ENCODE measurements around the gene TGFBR1. TPM values are rescaled to one million over a fixed set of nuclear protein-coding genes. Genes with fewer than 3 reads are reported as not detected.
"Not testable (repeated sequence)": the region's sequence is repeated elsewhere in the genome, so short reads cannot be mapped to it uniquely, and the experiment has no call there.

The TGFBR1 gene
- total RNA-seq, 2 experiments from 2014 or later: 57.4 to 58.5 TPM

DNA sequence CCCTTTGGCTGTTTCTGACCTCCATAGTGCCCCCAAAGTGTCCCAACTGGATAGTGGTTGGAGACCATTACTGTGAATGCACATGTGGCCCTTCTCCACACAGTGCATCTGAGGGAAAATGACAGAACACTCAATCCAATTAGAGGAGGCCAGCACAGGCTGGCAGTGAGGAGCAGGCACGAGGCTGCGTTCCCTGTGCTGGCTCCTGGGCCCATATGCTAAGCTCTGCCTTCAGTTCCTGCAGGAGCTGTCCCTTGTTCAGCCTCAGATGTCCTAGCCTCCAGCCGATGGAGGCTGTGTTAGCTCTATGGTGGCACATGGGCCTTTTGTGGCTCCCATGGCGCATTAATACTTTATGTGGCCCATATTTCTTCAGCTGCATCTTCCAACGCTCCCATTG is 81.0 kb downstream of the TGFBR1 start:
- H3K36me3 Mint-ChIP-seq (ENCODE audit: low read depth): no peaks in the 10 kb centered on the region
- H3K27me3 Mint-ChIP-seq: peaks cover 20% of the 10 kb centered on the region
- ChIA-PET CTCF (interaction anchor here (0.6 to 6.0 kb wide), 11 partner anchors 11 to 1139 kb away, joined by 3 to 38 read pairs (median 4); partner anchors contain the start of genes ALG2 and SEC61B), POLR2A (interaction anchor here (2.3 to 2.4 kb wide), 2 partner anchors 11 to 36 kb away, joined by 6 to 8 read pairs; partner anchors contain the start of genes ALG2 and SEC61B)
- H3K4me1 Mint-ChIP-seq: peaks cover 31% of the 10 kb centered on the region
- DNase-seq: no peak
- no peak overlapping the region for H3K4me3 Mint-ChIP-seq
- H3K27ac Mint-ChIP-seq: no peak overlapping the region
- no peaks in the 10 kb centered on the region for H3K9me3 Mint-ChIP-seq

DNA sequence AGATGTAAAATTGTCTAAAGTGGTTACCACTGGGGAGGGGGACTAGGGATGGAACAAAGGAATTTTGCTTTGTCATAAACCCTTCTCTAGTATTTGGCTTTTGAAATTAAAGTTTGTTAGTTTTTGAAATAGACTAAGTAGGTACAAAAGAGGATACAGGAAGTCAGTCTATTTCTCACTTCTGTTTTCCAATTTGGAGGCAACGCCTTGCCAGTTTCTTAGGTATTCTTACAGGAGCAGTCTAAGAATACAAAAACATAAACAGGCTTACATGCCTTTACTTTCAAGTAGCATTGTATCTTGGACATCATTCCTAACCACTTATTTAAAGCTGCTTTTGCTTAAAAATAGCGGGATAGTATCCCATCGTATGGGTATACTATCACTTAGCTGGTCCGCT is 82.4 kb downstream of the TGFBR1 start:
- no peak overlapping the region for H3K4me3 Mint-ChIP-seq
- H3K36me3 Mint-ChIP-seq (ENCODE audit: low read depth): no peaks in the 10 kb centered on the region
- CTCF ChIA-PET: interaction anchor here (1.0 to 4.2 kb wide), 5 partner anchors 10 to 1138 kb away, joined by 3 to 34 read pairs (median 5); no protein-coding TSS in a partner anchor
- H3K27me3 Mint-ChIP-seq: peaks cover 29% of the 10 kb centered on the region
- H3K27ac Mint-ChIP-seq: no peak overlapping the region
- POLR2A ChIA-PET: interaction anchor here (2.3 kb wide), 1 partner anchor 35 kb away, joined by 8 read pairs; the partner anchor contains the start of genes ALG2 and SEC61B
- H3K9me3 Mint-ChIP-seq: no peaks in the 10 kb centered on the region
- DNase-seq: no peak
- H3K4me1 Mint-ChIP-seq: peaks cover 18% of the 10 kb centered on the region

DNA sequence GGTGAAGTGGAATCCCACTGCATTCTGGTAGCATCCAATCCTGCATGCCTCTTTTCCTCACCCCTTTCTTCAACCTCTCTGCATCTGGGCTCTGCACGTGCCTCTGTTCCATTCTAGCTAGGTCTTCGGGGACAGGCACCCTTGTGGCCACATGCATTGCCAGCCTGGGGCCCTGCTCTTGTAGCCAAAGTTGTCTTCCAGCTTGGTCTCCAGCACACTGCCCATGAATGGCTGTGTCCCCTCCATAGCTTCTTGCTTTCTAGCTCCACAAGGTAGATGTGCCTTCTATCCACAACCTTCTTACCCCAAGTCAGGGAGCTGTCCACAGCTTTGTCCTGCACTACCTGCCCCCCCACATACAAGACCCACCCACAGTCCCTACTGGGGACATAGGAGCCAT is 84.3 kb downstream of the TGFBR1 start:
- Mint-ChIP-seq H3K36me3 (ENCODE audit: low read depth) (no peaks in the 10 kb centered on the region), H3K27ac (no peak overlapping the region), H3K27me3 (peaks cover 38% of the 10 kb centered on the region), H3K4me3 (no peak overlapping the region), H3K4me1 (peaks cover 12% of the 10 kb centered on the region), H3K9me3 (no peaks in the 10 kb centered on the region)
- DNase-seq: no peak
- POLR2A ChIA-PET: no interaction called here
- CTCF ChIA-PET: interaction anchor here (1.1 to 1.8 kb wide), 2 partner anchors 42 to 214 kb away, joined by 3 to 5 read pairs; no protein-coding TSS in a partner anchor

DNA sequence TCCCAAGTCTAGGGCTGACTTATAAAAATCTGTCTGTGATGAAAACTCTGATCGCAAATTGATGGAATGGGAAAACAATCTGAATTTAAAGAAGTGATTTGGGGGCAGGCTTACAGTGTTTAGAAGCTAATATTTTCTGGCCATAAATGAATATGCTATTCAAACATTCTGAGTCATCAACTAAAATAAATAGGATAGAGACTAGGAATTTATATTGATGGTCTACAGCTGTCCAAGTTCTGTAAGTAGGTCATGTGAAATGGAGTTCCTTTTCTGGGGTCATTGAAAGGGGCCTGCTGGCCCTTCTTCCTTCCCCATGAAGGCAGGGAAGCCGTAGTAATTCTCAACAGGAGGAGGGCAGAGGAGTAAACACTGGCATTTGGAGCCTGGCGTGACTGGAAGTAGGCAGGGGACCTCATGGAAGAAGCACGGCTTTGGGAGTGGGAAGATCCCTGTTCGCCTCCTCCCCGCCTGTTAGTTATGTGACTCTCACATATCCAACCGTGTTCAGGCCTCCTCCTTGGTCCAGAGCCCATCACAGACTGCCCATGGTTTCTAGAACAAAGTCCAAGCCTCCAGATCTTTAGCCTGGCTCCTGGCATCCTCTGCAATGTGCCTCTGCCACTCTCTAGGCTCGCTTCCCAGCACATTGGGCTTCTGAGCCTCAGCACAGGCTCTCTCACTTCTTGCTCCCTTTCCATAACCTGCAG is 85.1 kb downstream of the TGFBR1 start:
- no peaks in the 10 kb centered on the region for H3K9me3 Mint-ChIP-seq
- ChIA-PET CTCF (interaction anchor here (1.1 kb wide), 1 partner anchor 41 kb away, joined by 3 read pairs; no protein-coding TSS in a partner anchor), POLR2A (no interaction called here)
- H3K4me1 Mint-ChIP-seq: peaks cover 10% of the 10 kb centered on the region
- H3K27me3 Mint-ChIP-seq: peaks cover 42% of the 10 kb centered on the region
- no peak for DNase-seq
- H3K27ac Mint-ChIP-seq: no peak overlapping the region
- no peak overlapping the region for H3K4me3 Mint-ChIP-seq
- H3K36me3 Mint-ChIP-seq (ENCODE audit: low read depth): no peaks in the 10 kb centered on the region

DNA sequence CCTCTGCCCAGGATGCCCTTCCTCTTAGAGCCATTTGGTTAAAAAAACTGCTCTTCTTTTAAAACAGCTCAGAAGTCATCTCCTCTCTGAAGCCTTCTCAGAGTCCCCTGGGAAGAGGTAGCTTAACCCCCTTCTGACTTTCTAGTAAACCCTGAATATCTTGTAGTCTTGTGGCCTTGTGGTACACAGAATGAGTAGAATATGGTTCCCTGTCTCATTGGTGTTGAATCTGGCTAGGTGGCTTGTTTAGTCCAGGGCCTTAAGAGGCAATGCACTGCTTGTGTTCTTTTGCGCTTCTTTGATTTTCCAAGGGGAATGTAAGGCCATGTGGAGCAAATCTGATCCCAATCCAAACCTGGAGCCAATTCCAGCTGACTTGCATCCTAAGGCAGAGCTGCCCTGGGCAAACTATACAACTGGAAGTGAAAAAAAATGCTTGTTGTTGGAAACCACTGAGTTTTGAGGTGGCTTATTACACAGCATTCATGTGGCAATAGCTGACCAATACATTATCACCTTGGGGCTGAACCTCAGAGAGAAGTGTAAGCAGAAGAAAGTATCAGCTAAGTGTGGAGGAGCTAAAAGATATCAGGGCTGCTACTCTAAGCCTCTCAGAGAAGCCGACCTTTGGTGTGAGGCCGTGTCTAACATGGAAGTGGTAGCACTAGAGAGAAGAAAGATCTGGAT is 85.8 kb downstream of the TGFBR1 start:
- no peak for DNase-seq
- Mint-ChIP-seq H3K4me3 (no peak overlapping the region), H3K36me3 (ENCODE audit: low read depth) (no peaks in the 10 kb centered on the region), H3K27me3 (peaks cover 43% of the 10 kb centered on the region), H3K4me1 (peaks cover 10% of the 10 kb centered on the region), H3K9me3 (no peaks in the 10 kb centered on the region), H3K27ac (no peak overlapping the region)
- POLR2A ChIA-PET: no interaction called here
- CTCF ChIA-PET: no interaction called here

DNA sequence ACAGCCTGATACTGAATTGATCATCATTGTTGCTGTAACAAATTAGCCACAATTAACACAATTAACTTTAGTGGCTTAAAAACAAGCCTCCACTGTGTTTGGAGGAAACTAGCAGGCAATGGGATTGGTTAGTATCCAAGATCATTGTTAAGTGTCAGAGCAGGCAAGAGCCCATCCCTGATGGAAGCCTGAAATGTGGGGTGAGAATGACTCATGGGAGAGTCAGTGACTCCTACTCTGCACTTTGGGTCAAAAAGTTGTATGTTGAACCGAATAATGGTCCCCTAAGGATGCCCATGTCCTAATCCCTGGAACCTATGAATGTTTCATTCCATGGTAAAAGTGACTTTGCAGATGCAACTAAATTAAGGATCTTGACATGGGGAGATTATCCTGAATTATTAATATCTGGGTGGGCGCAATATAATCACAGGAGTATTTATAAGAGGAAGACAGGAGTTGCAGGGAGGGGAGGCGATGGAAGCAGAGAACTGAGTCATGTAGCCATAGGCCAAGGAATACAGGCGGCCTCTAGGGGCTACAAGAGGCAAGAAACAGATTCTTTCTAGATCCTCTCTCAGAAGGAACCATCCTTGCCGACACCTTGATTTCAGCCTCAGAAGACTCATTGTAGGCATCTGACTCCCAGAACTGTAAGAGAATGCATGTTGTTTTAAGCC is 88.0 kb downstream of the TGFBR1 start:
- Mint-ChIP-seq H3K4me1 (peaks cover 17% of the 10 kb centered on the region), H3K9me3 (no peaks in the 10 kb centered on the region), H3K36me3 (ENCODE audit: low read depth) (no peaks in the 10 kb centered on the region), H3K27me3 (peaks cover 43% of the 10 kb centered on the region), H3K27ac (no peak overlapping the region), H3K4me3 (no peak overlapping the region)
- ChIA-PET POLR2A (no interaction called here), CTCF (interaction anchor here (1.0 kb wide), 1 partner anchor 11 kb away, joined by 3 read pairs; no protein-coding TSS in a partner anchor)
- DNase-seq: no peak

DNA sequence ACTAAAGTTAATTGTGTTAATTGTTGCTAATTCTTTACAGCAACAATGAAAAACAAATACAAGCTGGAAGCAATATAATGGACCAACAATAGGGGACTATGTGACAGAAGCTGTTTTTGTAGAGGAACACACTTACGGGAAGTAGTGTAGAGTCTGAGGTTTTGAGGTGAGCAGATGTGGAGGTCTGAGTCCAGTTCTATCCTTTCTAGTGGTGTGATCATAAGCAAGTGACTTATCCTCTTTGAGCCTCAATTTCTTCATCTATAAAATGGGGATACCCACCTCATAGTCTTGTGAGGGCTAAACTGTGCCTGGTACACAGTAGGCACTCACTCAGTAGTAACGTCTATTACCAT is 88.5 kb downstream of the TGFBR1 start:
- Mint-ChIP-seq H3K9me3 (no peaks in the 10 kb centered on the region), H3K4me3 (no peak overlapping the region), H3K36me3 (ENCODE audit: low read depth) (no peaks in the 10 kb centered on the region), H3K27ac (no peak overlapping the region), H3K4me1 (peaks cover 19% of the 10 kb centered on the region), H3K27me3 (peaks cover 39% of the 10 kb centered on the region)
- POLR2A ChIA-PET: no interaction called here
- no peak for DNase-seq
- CTCF ChIA-PET: interaction anchor here (1.0 kb wide), 1 partner anchor 11 kb away, joined by 3 read pairs; no protein-coding TSS in a partner anchor

DNA sequence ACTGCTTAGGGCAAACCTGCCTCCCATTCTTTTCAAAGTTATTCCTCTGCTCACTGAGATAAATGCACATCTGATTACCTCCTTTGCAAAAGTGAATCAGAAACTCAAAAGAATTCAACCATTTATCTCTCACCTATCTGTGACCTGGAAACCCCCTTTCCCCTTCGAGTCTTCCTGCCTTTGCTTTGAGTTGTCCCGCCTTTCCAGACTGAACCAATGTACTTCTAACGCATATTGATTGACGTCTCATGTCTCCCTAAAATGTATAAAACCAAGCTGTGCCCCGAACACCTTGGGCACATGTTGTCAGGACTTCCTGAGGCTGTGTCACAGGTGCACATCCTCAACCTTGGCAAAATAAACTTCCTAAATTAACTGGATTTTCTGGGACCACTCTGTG is 91.6 kb downstream of the TGFBR1 start:
- H3K4me1 Mint-ChIP-seq: peaks cover 19% of the 10 kb centered on the region
- peaks cover 23% of the 10 kb centered on the region for H3K27me3 Mint-ChIP-seq
- ChIA-PET CTCF (interaction anchor here (0.8 to 6.6 kb wide), 4 partner anchors 11 to 62 kb away, joined by 3 to 34 read pairs (median 5); no protein-coding TSS in a partner anchor), POLR2A (interaction anchor here (2.7 kb wide), 1 partner anchor 11 kb away, joined by 6 read pairs; no protein-coding TSS in a partner anchor)
- H3K4me3 Mint-ChIP-seq; DNase-seq; H3K36me3 Mint-ChIP-seq (ENCODE audit: low read depth); H3K9me3 Mint-ChIP-seq; H3K27ac Mint-ChIP-seq: not testable (repeated sequence)

DNA sequence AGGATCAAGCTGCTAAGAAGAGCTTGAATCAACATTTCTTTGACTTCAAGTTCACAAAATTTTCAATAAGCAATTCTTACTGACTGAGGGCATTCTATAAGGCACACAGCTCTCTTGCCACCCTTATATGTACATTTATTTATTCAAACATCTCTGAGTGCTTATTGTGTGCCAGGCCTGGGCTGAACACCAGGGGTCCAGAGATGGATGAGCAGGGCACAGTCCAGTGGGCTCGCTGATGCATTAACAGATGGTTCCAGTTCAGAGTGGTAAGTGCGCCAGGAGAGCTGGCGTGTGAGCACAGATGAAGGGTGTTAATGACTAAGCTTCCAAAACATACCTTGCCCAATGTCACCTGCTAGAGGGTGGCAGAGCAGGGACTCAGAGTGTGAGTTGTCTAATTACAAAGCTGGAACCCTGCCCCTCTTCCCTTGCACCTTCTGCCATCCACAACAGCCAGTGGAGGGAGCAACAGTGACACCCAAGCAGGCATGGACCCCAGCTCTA is 92.3 kb downstream of the TGFBR1 start:
- Mint-ChIP-seq H3K4me3 (no peak overlapping the region), H3K9me3 (no peaks in the 10 kb centered on the region), H3K36me3 (ENCODE audit: low read depth) (no peaks in the 10 kb centered on the region), H3K4me1 (peaks cover 19% of the 10 kb centered on the region), H3K27me3 (peaks cover 24% of the 10 kb centered on the region), H3K27ac (no peak overlapping the region)
- no peak for DNase-seq
- CTCF ChIA-PET: interaction anchor here (0.6 to 6.6 kb wide), 4 partner anchors 11 to 44 kb away, joined by 3 to 34 read pairs (median 4); no protein-coding TSS in a partner anchor
- POLR2A ChIA-PET: interaction anchor here (0.7 to 2.7 kb wide), 4 partner anchors 12 to 225 kb away, joined by 3 to 6 read pairs (median 4); partner anchors contain the start of genes ALG2 and SEC61B

DNA sequence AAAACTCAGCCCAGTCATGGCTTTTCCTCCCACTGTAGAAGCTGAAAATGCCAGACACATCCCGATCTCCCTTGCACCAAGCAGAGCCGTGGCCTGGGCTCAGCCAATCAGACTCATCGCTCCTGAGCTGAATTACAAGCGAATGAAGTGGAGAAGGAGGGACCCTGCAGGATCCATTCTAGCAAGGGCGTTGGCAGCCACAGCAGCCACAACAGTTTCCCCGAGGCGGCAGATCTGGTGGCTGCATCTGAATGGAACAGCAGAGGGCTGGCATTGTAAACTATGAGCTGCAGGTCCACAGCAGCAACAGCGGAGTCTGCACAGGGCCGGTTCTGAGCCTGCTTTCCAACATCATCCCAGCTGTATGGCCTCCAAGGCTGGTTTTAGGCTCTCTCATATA is 93.1 kb downstream of the TGFBR1 start:
- Mint-ChIP-seq H3K9me3 (no peaks in the 10 kb centered on the region), H3K27ac (no peak overlapping the region), H3K4me1 (peaks cover 19% of the 10 kb centered on the region), H3K36me3 (ENCODE audit: low read depth) (no peaks in the 10 kb centered on the region), H3K27me3 (peaks cover 19% of the 10 kb centered on the region), H3K4me3 (no peak overlapping the region)
- CTCF ChIA-PET: interaction anchor here (0.7 to 6.6 kb wide), 5 partner anchors 12 to 200 kb away, joined by 3 to 34 read pairs (median 3); partner anchors contain the start of gene SEC61B
- no peak for DNase-seq
- POLR2A ChIA-PET: interaction anchor here (0.7 to 2.7 kb wide), 4 partner anchors 12 to 225 kb away, joined by 3 to 6 read pairs (median 4); partner anchors contain the start of genes ALG2 and SEC61B

DNA sequence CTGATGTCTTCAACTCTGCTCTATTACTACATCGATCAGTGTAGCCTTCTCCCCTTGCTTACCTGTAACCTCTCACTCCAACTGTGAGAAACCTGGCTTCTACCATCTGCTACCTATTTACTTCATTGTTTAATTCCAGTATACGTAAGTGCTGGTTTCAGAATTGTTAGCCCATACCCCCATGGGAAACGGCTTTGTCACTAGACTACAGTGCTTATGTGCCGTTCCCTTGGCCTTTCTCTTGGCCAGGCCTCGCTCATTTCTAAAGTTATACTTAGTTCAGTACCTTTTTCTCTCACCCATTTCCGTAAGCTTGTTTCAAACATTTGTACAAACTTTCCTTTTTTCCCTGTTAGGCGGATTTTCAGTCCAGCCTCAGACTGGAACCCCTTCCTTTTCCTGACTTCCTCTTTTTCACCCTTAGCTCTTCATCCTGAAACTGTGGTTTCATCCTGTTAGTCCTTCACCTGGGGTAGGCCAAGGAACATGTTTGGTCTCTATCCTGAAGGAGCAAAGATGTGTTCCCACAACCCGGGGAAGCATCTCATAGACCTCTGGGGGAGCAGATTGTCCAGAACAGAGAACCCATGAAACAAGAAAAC is 95.1 kb downstream of the TGFBR1 start:
- DNase-seq: no peak
- H3K4me1 Mint-ChIP-seq: peaks cover 12% of the 10 kb centered on the region
- H3K27me3 Mint-ChIP-seq: peaks cover 11% of the 10 kb centered on the region
- no peak overlapping the region for H3K4me3 Mint-ChIP-seq
- no peaks in the 10 kb centered on the region for H3K9me3 Mint-ChIP-seq
- POLR2A ChIA-PET: no interaction called here
- H3K36me3 Mint-ChIP-seq (ENCODE audit: low read depth): no peaks in the 10 kb centered on the region
- H3K27ac Mint-ChIP-seq: no peak overlapping the region
- CTCF ChIA-PET: interaction anchor here (6.6 kb wide), 1 partner anchor 14 kb away, joined by 34 read pairs; no protein-coding TSS in a partner anchor

DNA sequence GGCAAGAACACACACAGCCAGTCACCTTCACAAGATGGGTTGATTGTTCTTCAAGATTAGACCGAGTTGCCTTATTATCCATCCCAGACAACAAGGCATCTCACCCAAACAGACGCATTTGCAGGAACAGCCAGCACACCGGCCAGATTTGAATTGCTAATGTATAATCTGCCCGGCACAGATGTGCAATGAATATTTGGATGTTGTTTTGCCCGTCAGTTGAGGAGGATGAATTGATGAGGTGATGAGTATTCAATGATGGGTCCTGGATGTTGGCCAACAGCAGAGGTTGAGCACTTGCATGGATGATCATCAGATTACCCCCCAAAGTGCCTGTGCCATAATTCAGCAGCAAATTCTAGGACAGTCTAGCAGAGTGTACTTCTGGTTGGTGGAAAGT is 96.7 kb downstream of the TGFBR1 start:
- Mint-ChIP-seq H3K36me3 (ENCODE audit: low read depth) (no peaks in the 10 kb centered on the region), H3K4me3 (no peak overlapping the region), H3K27ac (no peak overlapping the region), H3K9me3 (no peaks in the 10 kb centered on the region), H3K4me1 (peaks cover 10% of the 10 kb centered on the region), H3K27me3 (peaks cover 13% of the 10 kb centered on the region)
- no peak for DNase-seq
- CTCF ChIA-PET: interaction anchor here (1.0 kb wide), 1 partner anchor 30 kb away, joined by 3 read pairs; no protein-coding TSS in a partner anchor
- POLR2A ChIA-PET: no interaction called here

Data from activated CD4-positive, alpha-beta memory T cell treated with anti-CD3 and anti-CD28 coated beads, Interleukin-2, amount 10 ng/mL, durations not matched to agents 7 days and 5 days (primary cell).